Prostate gland (tissue), 2 donors: ENCODE data around the gene NXPE4.

Experiments used
- CTCF ChIP-seq, 4 experiments: fragments of 200-600 bp in 2 of 4; fragments of 450-650 bp in 2 of 4; sonication (generic) in 2 of 4; IDR thresholded peaks; 1 replicate in 3 of 4; 2 replicates in 1 of 4; pipeline ENCODE4 v1.5.1; 2016 to 2019; ENCODE audit warnings: antibody characterized with exemption in 4 of 4, mild to moderate bottlenecking in 2 of 4, moderate library complexity in 2 of 4
- POLR2A ChIP-seq: fragments of 450-650 bp; IDR thresholded peaks from one replicate; pipeline ENCODE4 v1.6.1; 2016; ENCODE audit warnings: antibody characterized with exemption, mild to moderate bottlenecking

GRCh38 chr11:114559425-114560310 lies 35.9 kb downstream of the NXPE4 start, which contains the start of gene NXPE1:
- no peak for TF ChIP-seq CTCF (IDR thresholded peaks at IDR 0.05)
- TF ChIP-seq POLR2A: no peak
